ENCODE data around the gene NONO.
"Not testable (repeated sequence)": the region's sequence is repeated elsewhere in the genome, so short reads cannot be mapped to it uniquely, and the experiment has no call there.

NONO gene

DNA sequence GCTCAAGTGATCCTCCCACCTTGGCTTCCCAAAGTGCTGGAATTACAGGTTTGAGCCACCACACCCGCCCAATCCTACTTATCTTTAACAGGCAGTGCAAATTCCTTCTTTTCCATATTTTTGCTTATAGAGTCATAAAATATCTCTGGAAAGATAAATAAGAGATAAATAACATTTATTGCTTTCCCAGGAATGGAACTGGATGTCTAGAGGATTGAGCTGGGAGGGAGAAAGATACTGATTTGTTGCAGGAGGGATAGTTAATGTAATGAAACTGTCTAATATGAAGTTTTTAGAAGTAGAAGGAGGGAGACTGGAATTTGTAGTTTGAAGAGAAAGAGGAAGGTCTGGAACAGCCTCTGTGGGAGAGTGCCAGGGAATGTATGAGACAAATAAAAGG lies 38.3 kb downstream of the NONO start:
- H3K27ac ChIP-seq = no peak overlapping the region
- TF ChIP-seq, protein P1, sequence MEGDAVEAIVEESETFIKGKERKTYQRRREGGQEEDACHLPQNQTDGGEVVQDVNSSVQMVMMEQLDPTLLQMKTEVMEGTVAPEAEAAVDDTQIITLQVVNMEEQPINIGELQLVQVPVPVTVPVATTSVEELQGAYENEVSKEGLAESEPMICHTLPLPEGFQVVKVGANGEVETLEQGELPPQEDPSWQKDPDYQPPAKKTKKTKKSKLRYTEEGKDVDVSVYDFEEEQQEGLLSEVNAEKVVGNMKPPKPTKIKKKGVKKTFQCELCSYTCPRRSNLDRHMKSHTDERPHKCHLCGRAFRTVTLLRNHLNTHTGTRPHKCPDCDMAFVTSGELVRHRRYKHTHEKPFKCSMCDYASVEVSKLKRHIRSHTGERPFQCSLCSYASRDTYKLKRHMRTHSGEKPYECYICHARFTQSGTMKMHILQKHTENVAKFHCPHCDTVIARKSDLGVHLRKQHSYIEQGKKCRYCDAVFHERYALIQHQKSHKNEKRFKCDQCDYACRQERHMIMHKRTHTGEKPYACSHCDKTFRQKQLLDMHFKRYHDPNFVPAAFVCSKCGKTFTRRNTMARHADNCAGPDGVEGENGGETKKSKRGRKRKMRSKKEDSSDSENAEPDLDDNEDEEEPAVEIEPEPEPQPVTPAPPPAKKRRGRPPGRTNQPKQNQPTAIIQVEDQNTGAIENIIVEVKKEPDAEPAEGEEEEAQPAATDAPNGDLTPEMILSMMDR (conservative IDR thresholded peaks at IDR 0.05) = no peak
- no peak for TF ChIP-seq ZFX (IDR thresholded peaks at IDR 0.05)

- H3K27ac ChIP-seq = not testable (repeated sequence)
These were observed 41.0 kb downstream of the NONO start for GRCh38 chrX:71324452-71324851.

DNA sequence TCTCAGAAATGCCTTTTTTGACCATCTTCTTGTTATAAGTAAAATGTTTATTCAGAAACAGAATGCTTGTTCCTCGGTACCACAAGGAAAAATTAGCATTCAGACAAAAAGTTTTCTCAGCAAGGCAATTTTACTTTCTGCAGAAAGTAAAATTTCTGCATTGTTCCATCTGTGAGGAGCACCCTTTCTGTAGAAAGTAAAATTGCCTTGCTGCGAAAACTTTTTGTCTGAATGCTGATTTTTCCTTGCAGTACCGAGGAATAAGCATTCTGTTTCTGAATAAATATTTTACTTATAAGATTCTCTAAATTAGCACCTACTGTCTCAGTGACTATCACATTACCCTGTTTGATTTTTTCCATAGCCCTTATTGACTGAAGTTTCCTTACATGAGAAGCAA lies 43.0 kb downstream of the NONO start:
- no peak overlapping the region for H3K27ac ChIP-seq
- TF ChIP-seq ZFX (IDR thresholded peaks at IDR 0.05) = no peak
- TF ChIP-seq, protein P1 (conservative IDR thresholded peaks at IDR 0.05) = no peak

GRCh38 chrX:71349151-71349665 lies 65.8 kb downstream of the NONO start:
- H3K27ac ChIP-seq = not testable (repeated sequence)

GRCh38 chrX:71349867-71350266 lies 66.4 kb downstream of the NONO start:
- H3K27ac ChIP-seq = not testable (repeated sequence)

Data from C4-2B (cell line).